ENCODE data around the gene SLAMF6.
"Not testable (repeated sequence)": the region's sequence is repeated elsewhere in the genome, so short reads cannot be mapped to it uniquely, and the experiment has no call there.

The SLAMF6 gene

GRCh38 chr1:160500321-160500990, 22.6 kb downstream of the SLAMF6 start:
- DNase-seq = no peak

GRCh38 chr1:160499631-160500030, 23.4 kb downstream of the SLAMF6 start:
- no peak for DNase-seq

- not testable (repeated sequence) for DNase-seq
These were observed 24.6 kb downstream of the SLAMF6 start for GRCh38 chr1:160498301-160499065.

GRCh38 chr1:160496334-160496733, 26.7 kb downstream of the SLAMF6 start:
- no peak for DNase-seq

GRCh38 chr1:160494620-160495019, 28.4 kb downstream of the SLAMF6 start:
- DNase-seq = peak; percentile 15

GRCh38 chr1:160492617-160493016, 30.4 kb downstream of the SLAMF6 start:
- no peak for DNase-seq

- DNase-seq = no peak
These were observed 31.1 kb downstream of the SLAMF6 start for GRCh38 chr1:160491981-160492380.

GRCh38 chr1:160491017-160491416, 32.0 kb downstream of the SLAMF6 start:
- no peak for DNase-seq

GRCh38 chr1:160489513-160490261, 33.4 kb downstream of the SLAMF6 start:
- no peak for DNase-seq

GRCh38 chr1:160488347-160489058, 34.6 kb downstream of the SLAMF6 start:
- DNase-seq = no peak

- DNase-seq = no peak
These were observed 36.6 kb downstream of the SLAMF6 start for GRCh38 chr1:160486453-160486852.

- no peak for DNase-seq
These were observed 39.4 kb downstream of the SLAMF6 start for GRCh38 chr1:160483505-160484185.

GRCh38 chr1:160481979-160482596, 41.0 kb downstream of the SLAMF6 start:
- no peak for DNase-seq

GRCh38 chr1:160480781-160481180, 42.3 kb downstream of the SLAMF6 start:
- DNase-seq = not testable (repeated sequence)

- not testable (repeated sequence) for DNase-seq
These were observed 44.0 kb downstream of the SLAMF6 start for GRCh38 chr1:160479091-160479490.

- DNase-seq = no peak
These were observed 48.4 kb downstream of the SLAMF6 start for GRCh38 chr1:160474392-160475242.

- DNase-seq = no peak
These were observed 50.9 kb downstream of the SLAMF6 start for GRCh38 chr1:160472112-160472511.

GRCh38 chr1:160471253-160471652, 51.8 kb downstream of the SLAMF6 start:
- no peak for DNase-seq

- no peak for DNase-seq
These were observed 55.5 kb downstream of the SLAMF6 start for GRCh38 chr1:160467576-160467975.

- DNase-seq = no peak
These were observed 56.1 kb downstream of the SLAMF6 start for GRCh38 chr1:160466961-160467360.

- no peak for DNase-seq
These were observed 57.9 kb downstream of the SLAMF6 start for GRCh38 chr1:160465123-160465522.

Data from RPMI8226 (cell line).